GM08714 (cell line): Measurements from ENCODE around the gene AKAP13.
A peak's percentile ranks its signal among the peaks of the same experiment; 100 is the strongest.

ENCODE experiments used
- H3K4me3 ChIP-seq: fragments of 200-500 bp; sonication (Bioruptor generic); 2 replicates; pipeline ENCODE4 v1.5.1; 2014; ENCODE audit warnings: mild to moderate bottlenecking, low read length, inconsistent platforms
- ZNF274 ChIP-seq: IDR thresholded peaks from 2 replicates; pipeline ENCODE4 v1.6.1; 2012; ENCODE audit warnings: mild to moderate bottlenecking, low read depth, low read length

The AKAP13 gene

GRCh38 chr15:85396554-85396953, 16.2 kb downstream of the AKAP13 start:
- H3K4me3 ChIP-seq: no peak overlapping the region
- no peak for TF ChIP-seq ZNF274

- no peak for TF ChIP-seq ZNF274
- no peak overlapping the region for H3K4me3 ChIP-seq
These were observed 16.7 kb downstream of the AKAP13 start for GRCh38 chr15:85397151-85397550.

DNA sequence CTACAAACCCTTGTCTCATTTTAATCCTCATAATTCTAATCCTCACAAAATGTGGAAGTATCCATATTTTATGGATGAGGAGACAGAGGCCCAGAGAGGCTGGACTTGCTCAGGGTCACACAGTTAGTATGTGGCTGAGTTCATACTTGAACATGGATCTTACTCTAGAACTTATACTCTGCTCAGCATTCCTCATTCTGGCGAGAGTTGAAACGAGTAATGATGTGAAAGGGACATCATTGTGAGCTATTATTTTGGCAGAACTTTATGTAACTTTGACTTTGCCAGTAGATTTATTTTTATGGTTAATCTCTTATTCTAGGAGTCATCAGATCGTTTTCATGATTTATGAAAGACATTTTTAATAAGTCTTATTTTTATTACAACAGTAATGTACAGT, 17.5 kb downstream of the AKAP13 start:
- TF ChIP-seq ZNF274: no peak
- no peak overlapping the region for H3K4me3 ChIP-seq

DNA sequence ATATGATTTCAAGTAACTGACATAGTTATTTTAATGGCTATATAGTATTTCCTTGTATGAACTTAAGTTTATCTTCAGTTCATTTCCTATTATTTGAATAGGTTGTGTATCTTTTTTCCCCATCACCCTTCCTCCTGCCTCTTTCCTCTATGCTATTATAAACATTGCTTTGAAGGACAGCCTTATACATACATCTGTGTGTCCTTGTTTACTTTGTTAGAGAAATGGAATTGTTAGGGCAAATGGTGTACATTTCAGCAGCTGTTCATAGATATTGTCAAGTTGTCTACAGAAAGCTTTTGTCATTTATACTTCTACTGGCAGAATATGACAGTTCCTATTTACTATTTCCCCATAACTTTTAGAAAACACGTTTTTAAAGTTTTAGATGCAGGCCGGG, 18.4 kb downstream of the AKAP13 start:
- H3K4me3 ChIP-seq: no peak overlapping the region
- TF ChIP-seq ZNF274: no peak

DNA sequence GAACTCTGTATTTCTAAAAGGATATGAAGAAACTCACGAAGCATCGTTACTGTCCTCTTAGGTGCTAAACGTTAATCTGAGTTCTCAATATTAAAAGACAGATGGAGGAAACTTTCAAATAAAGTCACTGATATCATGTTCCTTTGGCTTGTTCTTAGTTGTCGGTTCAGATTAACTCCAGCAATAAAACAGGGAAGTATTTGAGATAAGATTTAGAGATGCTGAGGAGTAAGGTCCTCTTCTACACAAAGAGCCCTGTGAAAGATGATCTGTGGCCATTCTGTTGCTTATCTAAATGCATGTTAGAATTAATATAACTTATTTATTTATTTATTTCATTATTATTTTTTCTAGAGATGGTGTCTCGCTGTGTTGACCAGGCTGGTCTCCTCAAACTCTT, 19.2 kb downstream of the AKAP13 start:
- no peak for TF ChIP-seq ZNF274
- no peak overlapping the region for H3K4me3 ChIP-seq

DNA sequence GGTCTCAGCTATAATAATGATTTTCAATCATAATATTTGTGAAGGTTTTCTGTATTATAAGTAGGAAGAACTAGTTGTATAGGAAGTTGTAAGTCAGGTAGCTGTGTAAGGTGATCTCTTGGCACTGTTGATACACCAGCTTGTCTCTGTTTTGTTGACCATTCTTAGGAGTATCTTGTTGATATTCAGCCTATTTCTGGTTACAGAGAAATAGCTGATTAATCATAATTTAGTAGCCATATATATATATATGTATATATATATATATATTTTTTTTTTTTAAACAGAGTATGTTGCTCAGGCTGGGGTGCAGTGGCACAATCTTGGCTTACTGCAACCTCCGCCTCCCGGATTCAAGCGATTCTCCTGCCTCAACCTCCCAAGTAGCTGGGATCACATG, 20.2 kb downstream of the AKAP13 start:
- no peak for TF ChIP-seq ZNF274
- no peak overlapping the region; the same call in 1 of the 2 replicates for H3K4me3 ChIP-seq

GRCh38 chr15:85401108-85401774, 20.8 kb downstream of the AKAP13 start:
- TF ChIP-seq ZNF274: no peak

GRCh38 chr15:85402195-85402881, 21.9 kb downstream of the AKAP13 start:
- no peak for TF ChIP-seq ZNF274
- peak overlapping the region; percentile 39; the same call in 1 of the 2 replicates for H3K4me3 ChIP-seq

More at GRCh38 chr15:85401108-85401774, 20.8 kb downstream of the AKAP13 start:
- H3K4me3 ChIP-seq: peak overlapping the region; percentile 31; the same call in 1 of the 2 replicates

GRCh38 chr15:85403745-85404144, 23.3 kb downstream of the AKAP13 start:
- no peak overlapping the region; the same call in 1 of the 2 replicates for H3K4me3 ChIP-seq
- TF ChIP-seq ZNF274: no peak

- TF ChIP-seq ZNF274: no peak
- no peak overlapping the region for H3K4me3 ChIP-seq
These were observed 23.9 kb downstream of the AKAP13 start for GRCh38 chr15:85404176-85404917.

GRCh38 chr15:85404918-85405866, 24.8 kb downstream of the AKAP13 start:
- no peak overlapping the region for H3K4me3 ChIP-seq
- no peak for TF ChIP-seq ZNF274

DNA sequence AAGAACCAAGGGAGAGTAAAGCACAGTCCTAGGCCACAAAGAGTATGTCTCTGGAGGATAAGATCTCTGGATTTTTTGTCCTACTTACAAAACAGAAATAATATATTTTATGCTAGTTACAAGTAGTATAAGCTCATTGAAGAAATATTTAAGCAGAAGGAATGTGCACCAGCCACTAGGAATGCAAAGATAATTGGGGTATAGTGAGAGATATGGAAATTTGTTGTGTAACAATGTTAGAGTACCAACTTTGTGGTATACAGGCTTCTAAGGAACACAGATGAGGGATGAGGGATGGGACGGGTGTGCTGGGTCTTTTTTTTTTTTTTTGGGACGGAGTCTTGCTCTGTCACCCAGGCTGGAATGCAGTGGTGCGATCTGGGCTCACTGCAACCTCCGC, 26.5 kb downstream of the AKAP13 start:
- no peak for TF ChIP-seq ZNF274
- no peak overlapping the region for H3K4me3 ChIP-seq

DNA sequence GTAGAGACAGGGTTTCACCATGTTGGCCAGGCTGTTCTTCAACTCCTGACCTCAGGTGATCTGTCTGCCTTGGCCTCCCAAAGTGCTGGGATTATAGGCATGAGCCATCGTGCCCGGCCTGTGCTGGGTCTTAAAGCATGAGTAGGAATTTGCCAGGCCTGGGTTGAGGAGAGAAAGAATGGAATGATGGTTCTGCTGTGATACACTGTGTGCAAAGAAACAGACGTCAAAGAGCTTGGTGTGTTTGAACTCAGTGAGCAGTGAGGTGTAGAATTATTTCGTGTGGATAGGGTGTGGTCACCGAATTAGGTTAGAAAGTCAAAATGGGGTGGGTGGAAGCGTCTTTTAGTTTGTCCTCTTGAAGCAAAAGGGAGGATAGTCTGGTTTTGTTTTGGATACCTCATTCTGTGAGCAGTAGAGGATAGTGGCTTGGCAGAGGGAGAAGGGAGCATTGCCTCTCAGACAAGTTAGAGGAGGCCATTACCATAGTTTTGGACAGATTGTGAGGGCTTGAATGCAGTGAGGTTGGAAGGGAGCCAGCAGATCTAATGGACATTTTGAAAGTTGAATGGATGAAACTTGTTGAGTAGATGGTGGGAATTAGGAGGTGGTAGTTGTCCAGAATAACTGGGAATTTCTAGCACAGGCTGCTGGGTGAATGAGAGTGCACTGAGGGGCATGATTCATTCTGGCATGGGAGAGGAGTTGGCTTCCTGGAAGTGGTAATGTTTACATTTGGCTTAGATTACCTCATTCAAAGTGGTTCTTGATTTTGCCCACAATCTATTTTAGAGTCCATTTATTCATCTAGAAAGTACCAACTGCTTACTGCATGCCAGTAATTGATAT, 27.2 kb downstream of the AKAP13 start:
- H3K4me3 ChIP-seq: peak overlapping the region; percentile 35; the same call in 1 of the 2 replicates
- TF ChIP-seq ZNF274: no peak
